Measurements from ENCODE around the gene PRLH.
"Not testable (repeated sequence)": the region's sequence is repeated elsewhere in the genome, so short reads cannot be mapped to it uniquely, and the experiment has no call there.

The PRLH gene

GRCh38 chr2:237604391-237604790, 38.0 kb downstream of the PRLH start:
- TF ChIP-seq CTCF (IDR thresholded peaks at IDR 0.05; ENCODE audit: extremely low read depth, insufficient read depth, missing control alignments) = no peak
- no peak for DNase-seq (ENCODE audit: low spot score)
- in situ Hi-C loops (cut with MboI; ENCODE audit: low pct_unique_long_range_greater_than_20kb, low sequenced_read_pairs, unreplicated experiment) = no loop called here

- DNase-seq (ENCODE audit: low spot score) = no peak
- no peak for TF ChIP-seq CTCF (IDR thresholded peaks at IDR 0.05; ENCODE audit: extremely low read depth, insufficient read depth, missing control alignments)
- in situ Hi-C loops (cut with MboI; ENCODE audit: low pct_unique_long_range_greater_than_20kb, low sequenced_read_pairs, unreplicated experiment) = no loop called here
These were observed 38.6 kb downstream of the PRLH start for GRCh38 chr2:237604960-237605359.

- in situ Hi-C loops (cut with MboI; ENCODE audit: low pct_unique_long_range_greater_than_20kb, low sequenced_read_pairs, unreplicated experiment); DNase-seq (ENCODE audit: low spot score): not testable (repeated sequence)
These were observed 40.1 kb downstream of the PRLH start for GRCh38 chr2:237606522-237606921.

GRCh38 chr2:237612527-237613357, 46.4 kb downstream of the PRLH start:
- in situ Hi-C loops (cut with MboI; ENCODE audit: low pct_unique_long_range_greater_than_20kb, low sequenced_read_pairs, unreplicated experiment) = no loop called here
- no peak for DNase-seq (ENCODE audit: low spot score)

GRCh38 chr2:237613679-237614078, 47.3 kb downstream of the PRLH start:
- no peak for TF ChIP-seq CTCF (IDR thresholded peaks at IDR 0.05; ENCODE audit: extremely low read depth, insufficient read depth, missing control alignments)
- no peak for DNase-seq (ENCODE audit: low spot score)
- in situ Hi-C loops (cut with MboI; ENCODE audit: low pct_unique_long_range_greater_than_20kb, low sequenced_read_pairs, unreplicated experiment) = no loop called here

More at GRCh38 chr2:237612527-237613357, 46.4 kb downstream of the PRLH start:
- no peak for TF ChIP-seq CTCF (IDR thresholded peaks at IDR 0.05; ENCODE audit: extremely low read depth, insufficient read depth, missing control alignments)

- TF ChIP-seq CTCF (IDR thresholded peaks at IDR 0.05; ENCODE audit: extremely low read depth, insufficient read depth, missing control alignments) = no peak
- no peak for DNase-seq (ENCODE audit: low spot score)
- in situ Hi-C loops (cut with MboI; ENCODE audit: low pct_unique_long_range_greater_than_20kb, low sequenced_read_pairs, unreplicated experiment) = no loop called here
These were observed 47.9 kb downstream of the PRLH start for GRCh38 chr2:237614151-237614720.

- DNase-seq (ENCODE audit: low spot score) = no peak
- no peak for TF ChIP-seq CTCF (IDR thresholded peaks at IDR 0.05; ENCODE audit: extremely low read depth, insufficient read depth, missing control alignments)
- in situ Hi-C loops (cut with MboI; ENCODE audit: low pct_unique_long_range_greater_than_20kb, low sequenced_read_pairs, unreplicated experiment) = no loop called here
These were observed 49.4 kb downstream of the PRLH start for GRCh38 chr2:237615631-237616249.

Measured in GM13977 (cell line).